Body of pancreas (tissue), 4 donors: Measurements from ENCODE around the gene KIAA1549. TPM values are rescaled to one million over a fixed set of nuclear protein-coding genes. Genes with fewer than 3 reads are reported as not detected.

Experiments
- ATAC-seq: fragments of 150-250 bp; one replicate; pipeline ENCODE4 v1.9.1; 2016
- DNase-seq, 4 donors: peaks; one replicate each; pipeline ENCODE4 v3.0.0-alpha.2; 2019
- H3K27ac ChIP-seq, 4 donors: fragments of 200-600 bp; sonication (generic); 1 replicate in 3 of 4; 2 replicates in 1 of 4; pipeline versions ENCODE4 v1.5.1 to v1.6.1; 2016 to 2019; ENCODE audit warnings: mild to moderate bottlenecking in 1 of 4, mixed read lengths in 1 of 4, moderate library complexity in 1 of 4
- H3K27me3 ChIP-seq, 2 donors: fragments of 200-600 bp; sonication (generic); one replicate each; pipeline ENCODE4 v1.6.0; 2016; ENCODE audit warnings: mild to moderate bottlenecking in 1 of 2
- H3K36me3 ChIP-seq, 2 donors: fragments of 200-600 bp; sonication (generic); replicated peaks in 1 of 2; 2 replicates each; pipeline ENCODE4 v1.5.1; 2016; ENCODE audit warnings: low read depth in 2 of 2; ENCODE audit not compliant: insufficient read depth in 1 of 2
- H3K4me1 ChIP-seq: fragments of 200-600 bp; sonication (generic); one replicate; pipeline ENCODE4 v1.6.0; 2016
- H3K4me3 ChIP-seq, 2 donors: fragments of 200-600 bp; sonication (generic); 1 replicate in 1 of 2; 2 replicates in 1 of 2; pipeline ENCODE4 v1.5.1; 2016 to 2019
- H3K9me3 ChIP-seq, 3 donors: fragments of 200-600 bp; sonication (generic); 1 replicate in 2 of 3; 2 replicates in 1 of 3; pipeline ENCODE4 v1.5.1; 2016
- POLR2A ChIP-seq, 3 donors: fragments of 450-650 bp; IDR thresholded peaks; one replicate each; pipeline ENCODE4 v1.6.1; 2016; ENCODE audit warnings: antibody characterized with exemption in 3 of 3, mild to moderate bottlenecking in 2 of 3
- WGBS, 2 donors: methylation state at CpG; one replicate each; pipeline ENCODE4 v1.1.5; 2017; 5-methylcytosine and 5-hydroxymethylcytosine counted together
- intact Hi-C: fragments of 100-400 bp; cut with DNase I; formaldehyde crosslinking; loops from one replicate; pipeline ENCODE4 v1.15.1; 2023
- total RNA-seq, 2 donors: library from RNA; depleted of rRNA; stranded (reverse); fragments of >200 nt; gene quantifications; one replicate each; pipeline ENCODE4 v1.1.0, GENCODE V29; 2016
- TF ChIP-seq, protein P1 (sequence below), 7 experiments: fragments of 450-650 bp in 4 of 7; fragments of 200-600 bp in 3 of 7; sonication (generic) in 3 of 7; IDR thresholded peaks; one replicate each; pipeline ENCODE4 v1.5.1; 2016 to 2019; ENCODE audit warnings: antibody characterized with exemption in 7 of 7

KIAA1549 gene
- total RNA-seq, 2 donors from 2014 or later = 5.3 to 6.0 TPM

DNA sequence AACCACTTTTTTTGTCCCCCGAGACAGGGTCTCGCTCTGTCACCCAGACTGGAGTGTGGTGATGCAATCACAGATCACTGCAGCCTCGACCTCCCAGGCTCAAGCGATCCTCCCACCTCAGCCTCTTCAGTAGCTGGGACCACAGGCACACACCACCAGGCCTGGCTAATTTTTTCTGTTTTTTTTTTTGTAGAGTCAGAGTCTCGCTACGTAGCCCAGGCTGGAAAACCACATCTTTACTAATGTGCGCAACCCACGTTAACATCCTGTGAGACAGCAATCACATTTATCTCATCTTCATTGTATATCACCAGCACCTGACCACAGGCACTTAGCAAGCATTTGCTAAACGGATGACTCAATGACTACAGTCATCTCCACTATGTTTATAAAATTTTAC lies 105.4 kb downstream of the KIAA1549 start:
- no peaks in the 10 kb centered on the region for H3K4me1 ChIP-seq
- TF ChIP-seq, protein P1, sequence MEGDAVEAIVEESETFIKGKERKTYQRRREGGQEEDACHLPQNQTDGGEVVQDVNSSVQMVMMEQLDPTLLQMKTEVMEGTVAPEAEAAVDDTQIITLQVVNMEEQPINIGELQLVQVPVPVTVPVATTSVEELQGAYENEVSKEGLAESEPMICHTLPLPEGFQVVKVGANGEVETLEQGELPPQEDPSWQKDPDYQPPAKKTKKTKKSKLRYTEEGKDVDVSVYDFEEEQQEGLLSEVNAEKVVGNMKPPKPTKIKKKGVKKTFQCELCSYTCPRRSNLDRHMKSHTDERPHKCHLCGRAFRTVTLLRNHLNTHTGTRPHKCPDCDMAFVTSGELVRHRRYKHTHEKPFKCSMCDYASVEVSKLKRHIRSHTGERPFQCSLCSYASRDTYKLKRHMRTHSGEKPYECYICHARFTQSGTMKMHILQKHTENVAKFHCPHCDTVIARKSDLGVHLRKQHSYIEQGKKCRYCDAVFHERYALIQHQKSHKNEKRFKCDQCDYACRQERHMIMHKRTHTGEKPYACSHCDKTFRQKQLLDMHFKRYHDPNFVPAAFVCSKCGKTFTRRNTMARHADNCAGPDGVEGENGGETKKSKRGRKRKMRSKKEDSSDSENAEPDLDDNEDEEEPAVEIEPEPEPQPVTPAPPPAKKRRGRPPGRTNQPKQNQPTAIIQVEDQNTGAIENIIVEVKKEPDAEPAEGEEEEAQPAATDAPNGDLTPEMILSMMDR (IDR thresholded peaks at IDR 0.05) = no peak
- no peak for TF ChIP-seq POLR2A (IDR thresholded peaks at IDR 0.05)
- ATAC-seq = no peak
- no peak overlapping the region for H3K4me3 ChIP-seq
- H3K27ac ChIP-seq = no peak overlapping the region
- 83 to 95% methylated on average over 9 of the region's 9 CpGs for WGBS, 2 donors
- intact Hi-C loops = no loop called here
- H3K9me3 ChIP-seq = no peaks in the 10 kb centered on the region
- DNase-seq = no peak
- H3K27me3 ChIP-seq = no peaks in the 10 kb centered on the region
- peaks cover 0 to 1% of the 10 kb centered on the region in 2 donors for H3K36me3 ChIP-seq

DNA sequence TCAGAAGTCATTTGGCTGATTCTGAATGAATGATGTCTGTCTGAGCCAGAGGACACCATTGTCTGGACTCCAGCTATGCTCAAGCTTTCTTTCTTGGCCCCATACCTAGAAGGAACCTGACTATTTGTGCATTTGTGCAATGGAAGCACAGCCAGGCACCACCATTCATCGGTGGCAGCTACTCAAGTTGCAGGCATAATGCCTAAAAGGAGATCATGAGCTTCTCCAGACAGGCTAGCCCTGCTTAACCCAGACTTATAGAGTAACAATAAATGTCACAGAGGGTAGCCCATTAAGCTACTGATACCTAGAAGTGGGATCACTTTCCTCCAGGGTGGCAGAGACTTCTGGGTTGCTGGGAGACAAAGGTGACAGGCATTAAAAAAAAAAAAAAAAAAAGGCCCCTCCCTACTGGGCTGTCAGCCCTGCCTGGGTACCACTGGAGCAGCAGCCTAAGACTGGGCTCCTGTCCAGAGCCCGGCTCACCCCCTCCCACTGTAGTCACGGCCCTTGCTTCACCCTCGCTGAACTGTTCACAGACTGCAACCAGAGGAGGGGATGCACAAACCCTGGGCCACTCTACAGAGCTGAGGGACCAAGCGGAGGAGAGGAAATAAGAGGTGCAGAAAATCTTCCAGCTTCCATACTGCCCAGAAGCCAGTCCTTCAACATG lies 107.8 kb downstream of the KIAA1549 start:
- no peaks in the 10 kb centered on the region for H3K27me3 ChIP-seq
- peaks cover 0 to 13% of the 10 kb centered on the region in 2 donors for H3K36me3 ChIP-seq
- H3K27ac ChIP-seq = no peak overlapping the region
- ATAC-seq (no peak), DNase-seq (no peak)
- no peak for TF ChIP-seq POLR2A (IDR thresholded peaks at IDR 0.05)
- TF ChIP-seq, protein P1 (IDR thresholded peaks at IDR 0.05) = no peak
- intact Hi-C loops = no loop called here
- H3K4me3 ChIP-seq = no peak overlapping the region
- H3K9me3 ChIP-seq = no peaks in the 10 kb centered on the region
- no peaks in the 10 kb centered on the region for H3K4me1 ChIP-seq
- 88 to 93% methylated on average over 4 to 5 of the region's 5 CpGs for WGBS, 2 donors

DNA sequence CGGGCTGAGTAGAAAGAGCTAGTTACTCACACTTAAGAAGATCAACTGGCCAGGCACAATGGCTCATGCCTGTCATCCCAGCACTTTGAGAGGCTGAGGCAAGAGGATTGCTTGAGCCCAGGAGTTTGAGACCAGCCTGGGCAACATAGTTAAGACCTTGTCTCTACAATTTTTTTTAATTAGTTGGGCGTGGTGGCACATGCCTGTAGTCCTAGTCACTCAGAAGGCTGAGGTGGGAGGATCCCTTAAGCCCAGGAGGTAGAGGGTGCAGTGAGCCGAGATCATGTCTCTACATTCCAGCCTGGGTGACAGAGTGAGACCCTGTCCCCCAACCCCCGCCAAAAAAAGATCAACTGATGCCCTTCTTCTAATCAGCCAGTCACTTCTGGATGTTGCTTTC lies 108.6 kb downstream of the KIAA1549 start:
- Histone ChIP-seq H3K36me3 (peaks cover 0 to 16% of the 10 kb centered on the region in 2 donors), H3K4me1 (no peaks in the 10 kb centered on the region), H3K9me3 (no peaks in the 10 kb centered on the region), H3K27ac (no peak overlapping the region), H3K27me3 (no peaks in the 10 kb centered on the region), H3K4me3 (no peak overlapping the region)
- no peak for TF ChIP-seq POLR2A (IDR thresholded peaks at IDR 0.05)
- TF ChIP-seq, protein P1 (IDR thresholded peaks at IDR 0.05) = no peak
- ATAC-seq = no peak
- intact Hi-C loops = no loop called here
- no peak for DNase-seq
- 88 to 90% methylated on average over 4 of the region's 4 CpGs for WGBS, 2 donors

DNA sequence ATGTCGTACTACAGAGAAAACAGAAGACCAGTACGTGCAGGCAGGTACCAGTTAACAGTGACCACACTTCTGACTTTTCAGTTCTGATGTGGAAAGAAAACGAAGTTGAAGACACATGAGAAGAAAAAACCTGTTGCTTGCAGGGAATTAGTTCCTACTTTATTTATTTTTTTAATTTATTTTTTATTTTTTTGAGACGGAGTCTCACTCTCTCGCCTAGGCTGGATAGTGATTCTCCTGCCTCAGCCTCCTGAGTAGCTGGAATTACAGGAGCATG lies 109.4 kb downstream of the KIAA1549 start:
- TF ChIP-seq POLR2A (IDR thresholded peaks at IDR 0.05) = no peak
- TF ChIP-seq, protein P1 (IDR thresholded peaks at IDR 0.05) = no peak
- H3K27ac ChIP-seq = no peak overlapping the region
- no peaks in the 10 kb centered on the region for H3K4me1 ChIP-seq
- H3K4me3 ChIP-seq = no peak overlapping the region
- H3K27me3 ChIP-seq = no peaks in the 10 kb centered on the region
- no peaks in the 10 kb centered on the region for H3K9me3 ChIP-seq
- no peak for DNase-seq
- ATAC-seq = no peak
- 91 to 94% methylated on average over 5 of the region's 5 CpGs for WGBS, 2 donors
- peaks cover 0 to 20% of the 10 kb centered on the region in 2 donors for H3K36me3 ChIP-seq
- intact Hi-C loops = no loop called here
